Thoracic aorta (tissue), 2 donors: ENCODE results near the gene STOML1. TPM values are rescaled to one million over a fixed set of nuclear protein-coding genes. Genes with fewer than 3 reads are reported as not detected.

Experiments
- ATAC-seq: fragments of 150-250 bp; one replicate; pipeline ENCODE4 v1.8.0; 2017; ENCODE audit warnings: low read depth; ENCODE audit not compliant: insufficient number of reproducible peaks, low FRiP score
- DNase-seq: peaks from one replicate; pipeline ENCODE4 v3.0.0-alpha.2; 2020; ENCODE audit warnings: low spot score
- H3K27ac ChIP-seq, 2 donors: fragments of 200-600 bp; sonication (generic); 1 replicate in 1 of 2; 2 replicates in 1 of 2; pipeline ENCODE4 v1.5.1; 2016; ENCODE audit warnings: mild to moderate bottlenecking in 2 of 2, moderate library complexity in 2 of 2
- H3K27me3 ChIP-seq: fragments of 200-600 bp; sonication (generic); replicated peaks from 2 replicates; pipeline ENCODE4 v1.6.0; 2016; ENCODE audit warnings: mild to moderate bottlenecking; ENCODE audit not compliant: insufficient read depth
- H3K36me3 ChIP-seq: fragments of 200-600 bp; sonication (generic); one replicate; pipeline ENCODE4 v1.5.1; 2016
- H3K4me1 ChIP-seq, 2 donors: fragments of 200-600 bp; sonication (generic); 1 replicate in 1 of 2; 2 replicates in 1 of 2; pipeline versions ENCODE4 v1.5.1 to v1.6.0; 2016; ENCODE audit warnings: low read depth in 2 of 2, mild to moderate bottlenecking in 1 of 2; ENCODE audit not compliant: control insufficient read depth in 1 of 2
- H3K4me3 ChIP-seq: fragments of 200-600 bp; sonication (generic); 2 replicates; pipeline ENCODE4 v1.5.1; 2016; ENCODE audit warnings: mild to moderate bottlenecking
- H3K9me3 ChIP-seq: fragments of 200-600 bp; sonication (generic); 2 replicates; pipeline ENCODE4 v1.5.1; 2016
- CTCF ChIP-seq: fragments of 200-600 bp; sonication (generic); IDR thresholded peaks from one replicate; pipeline ENCODE4 v1.5.1; 2019; ENCODE audit warnings: antibody characterized with exemption
- total RNA-seq, 2 donors: library from RNA; depleted of rRNA; stranded (reverse); fragments of >200 nt; gene quantifications; one replicate each; pipeline versions ENCODE4 v1.1.0 to v1.2.3, GENCODE V29; 2016

The STOML1 gene
- total RNA-seq, 2 donors from 2014 or later = 23.6 to 37.9 TPM

GRCh38 chr15:73989001-73989798, 2.9 kb downstream of the STOML1 start:
- no peaks in the 10 kb centered on the region for H3K27me3 ChIP-seq
- H3K4me1 ChIP-seq = peaks cover 31 to 67% of the 10 kb centered on the region in 2 donors
- TF ChIP-seq CTCF = no peak
- no peak for DNase-seq
- ATAC-seq = no peak
- no peaks in the 10 kb centered on the region for H3K9me3 ChIP-seq
- H3K4me3 ChIP-seq = no peak overlapping the region
- H3K27ac ChIP-seq = peak overlapping the region; percentile 65 to 67
- H3K36me3 ChIP-seq = peaks cover 7% of the 10 kb centered on the region

- no peak for DNase-seq
- H3K4me1 ChIP-seq = peaks cover 32 to 67% of the 10 kb centered on the region in 2 donors
- ATAC-seq = no peak
- H3K36me3 ChIP-seq = peaks cover 7% of the 10 kb centered on the region
- TF ChIP-seq CTCF = no peak
- H3K27ac ChIP-seq = peak overlapping the region; percentile 65 to 67
- no peaks in the 10 kb centered on the region for H3K27me3 ChIP-seq
- H3K9me3 ChIP-seq = no peaks in the 10 kb centered on the region
- H3K4me3 ChIP-seq = no peak overlapping the region
These were observed 3.6 kb downstream of the STOML1 start for GRCh38 chr15:73988445-73988969.

- DNase-seq (no peak), ATAC-seq (no peak)
- H3K27ac ChIP-seq = peak overlapping the region in 1 of 2 donors; percentile 65
- H3K36me3 ChIP-seq = peaks cover 7% of the 10 kb centered on the region
- peaks cover 34 to 67% of the 10 kb centered on the region in 2 donors for H3K4me1 ChIP-seq
- no peaks in the 10 kb centered on the region for H3K9me3 ChIP-seq
- no peak for TF ChIP-seq CTCF
- H3K27me3 ChIP-seq = no peaks in the 10 kb centered on the region
- H3K4me3 ChIP-seq = no peak overlapping the region
These were observed 4.2 kb downstream of the STOML1 start for GRCh38 chr15:73987681-73988444.

GRCh38 chr15:73987250-73987649, 4.8 kb downstream of the STOML1 start:
- TF ChIP-seq CTCF = no peak
- Histone ChIP-seq H3K27ac (peak overlapping the region in 1 of 2 donors; percentile 10), H3K36me3 (peaks cover 7% of the 10 kb centered on the region), H3K27me3 (no peaks in the 10 kb centered on the region), H3K4me1 (peaks cover 34 to 68% of the 10 kb centered on the region in 2 donors), H3K9me3 (no peaks in the 10 kb centered on the region), H3K4me3 (no peak overlapping the region)
- ATAC-seq (no peak), DNase-seq (no peak)

GRCh38 chr15:73986776-73987056, 5.4 kb downstream of the STOML1 start:
- no peaks in the 10 kb centered on the region for H3K27me3 ChIP-seq
- ATAC-seq (no peak), DNase-seq (no peak)
- H3K9me3 ChIP-seq = no peaks in the 10 kb centered on the region
- peaks cover 7% of the 10 kb centered on the region for H3K36me3 ChIP-seq
- no peak for TF ChIP-seq CTCF
- H3K4me3 ChIP-seq = no peak overlapping the region
- peaks cover 40 to 73% of the 10 kb centered on the region in 2 donors for H3K4me1 ChIP-seq
- no peak overlapping the region for H3K27ac ChIP-seq
